Ascending aorta (tissue), 2 donors: ENCODE data around the gene XRN1. TPM values are rescaled to one million over a fixed set of nuclear protein-coding genes. Genes with fewer than 3 reads are reported as not detected.
A peak's percentile ranks its signal among the peaks of the same experiment; 100 is the strongest.

Source experiments
- DNase-seq, 2 donors: peaks; one replicate each; pipeline ENCODE4 v3.0.0-alpha.2; 2019; ENCODE audit warnings: low spot score in 2 of 2
- H3K27ac ChIP-seq, 2 donors: fragments of 200-600 bp; sonication (generic); one replicate each; pipeline ENCODE4 v1.5.1; 2016 to 2017; ENCODE audit warnings: mild to moderate bottlenecking in 1 of 2
- H3K27me3 ChIP-seq: fragments of 200-600 bp; sonication (generic); one replicate; pipeline ENCODE4 v1.5.1; 2017
- H3K36me3 ChIP-seq, 2 donors: fragments of 200-600 bp; sonication (generic); one replicate each; pipeline ENCODE4 v1.5.1; 2016
- H3K4me1 ChIP-seq, 2 donors: fragments of 200-600 bp; sonication (generic); one replicate each; pipeline ENCODE4 v1.5.1; 2016 to 2017; ENCODE audit warnings: mild to moderate bottlenecking in 1 of 2
- H3K4me3 ChIP-seq, 2 donors: fragments of 200-600 bp; sonication (generic); one replicate each; pipeline ENCODE4 v1.5.1; 2016 to 2017; ENCODE audit warnings: mild to moderate bottlenecking in 1 of 2
- H3K9me3 ChIP-seq, 2 donors: fragments of 200-600 bp; sonication (generic); one replicate each; pipeline ENCODE4 v1.5.1; 2016
- CTCF ChIP-seq, 3 experiments: fragments of 200-600 bp in 2 of 3; fragments of 450-650 bp in 1 of 3; sonication (generic) in 2 of 3; IDR thresholded peaks; one replicate each; pipeline ENCODE4 v1.5.1; 2016 to 2019; ENCODE audit warnings: antibody characterized with exemption in 3 of 3, mild to moderate bottlenecking in 1 of 3, moderate library complexity in 1 of 3
- intact Hi-C: fragments of 100-400 bp; cut with DNase I; formaldehyde crosslinking; loops from one replicate; pipeline ENCODE4 v1.15.1; 2023
- total RNA-seq: library from RNA; depleted of rRNA; stranded (reverse); fragments of >200 nt; gene quantifications from one replicate; pipeline ENCODE4 v1.1.0, GENCODE V29; 2016

Gene XRN1, protein sequence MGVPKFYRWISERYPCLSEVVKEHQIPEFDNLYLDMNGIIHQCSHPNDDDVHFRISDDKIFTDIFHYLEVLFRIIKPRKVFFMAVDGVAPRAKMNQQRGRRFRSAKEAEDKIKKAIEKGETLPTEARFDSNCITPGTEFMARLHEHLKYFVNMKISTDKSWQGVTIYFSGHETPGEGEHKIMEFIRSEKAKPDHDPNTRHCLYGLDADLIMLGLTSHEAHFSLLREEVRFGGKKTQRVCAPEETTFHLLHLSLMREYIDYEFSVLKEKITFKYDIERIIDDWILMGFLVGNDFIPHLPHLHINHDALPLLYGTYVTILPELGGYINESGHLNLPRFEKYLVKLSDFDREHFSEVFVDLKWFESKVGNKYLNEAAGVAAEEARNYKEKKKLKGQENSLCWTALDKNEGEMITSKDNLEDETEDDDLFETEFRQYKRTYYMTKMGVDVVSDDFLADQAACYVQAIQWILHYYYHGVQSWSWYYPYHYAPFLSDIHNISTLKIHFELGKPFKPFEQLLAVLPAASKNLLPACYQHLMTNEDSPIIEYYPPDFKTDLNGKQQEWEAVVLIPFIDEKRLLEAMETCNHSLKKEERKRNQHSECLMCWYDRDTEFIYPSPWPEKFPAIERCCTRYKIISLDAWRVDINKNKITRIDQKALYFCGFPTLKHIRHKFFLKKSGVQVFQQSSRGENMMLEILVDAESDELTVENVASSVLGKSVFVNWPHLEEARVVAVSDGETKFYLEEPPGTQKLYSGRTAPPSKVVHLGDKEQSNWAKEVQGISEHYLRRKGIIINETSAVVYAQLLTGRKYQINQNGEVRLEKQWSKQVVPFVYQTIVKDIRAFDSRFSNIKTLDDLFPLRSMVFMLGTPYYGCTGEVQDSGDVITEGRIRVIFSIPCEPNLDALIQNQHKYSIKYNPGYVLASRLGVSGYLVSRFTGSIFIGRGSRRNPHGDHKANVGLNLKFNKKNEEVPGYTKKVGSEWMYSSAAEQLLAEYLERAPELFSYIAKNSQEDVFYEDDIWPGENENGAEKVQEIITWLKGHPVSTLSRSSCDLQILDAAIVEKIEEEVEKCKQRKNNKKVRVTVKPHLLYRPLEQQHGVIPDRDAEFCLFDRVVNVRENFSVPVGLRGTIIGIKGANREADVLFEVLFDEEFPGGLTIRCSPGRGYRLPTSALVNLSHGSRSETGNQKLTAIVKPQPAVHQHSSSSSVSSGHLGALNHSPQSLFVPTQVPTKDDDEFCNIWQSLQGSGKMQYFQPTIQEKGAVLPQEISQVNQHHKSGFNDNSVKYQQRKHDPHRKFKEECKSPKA (N-terminal part only)
- 10.1 TPM for total RNA-seq

GRCh38 chr3:142447852-142448823 lies at the start of gene XRN1:
XRN1 (minus strand) TSS chr3:142448037; CDS start chr3:142447944, 93 bp downstream.
- Histone ChIP-seq H3K4me1 (peaks cover 0 to 6% of the 10 kb centered on the region in 2 donors), H3K36me3 (peaks cover 0 to 6% of the 10 kb centered on the region in 2 donors), H3K4me3 (peak within 1 kb of the TSS; percentile 88 to 90), H3K27me3 (no peaks in the 10 kb centered on the region), H3K9me3 (no peaks in the 10 kb centered on the region), H3K27ac (peak within 1 kb of the TSS; percentile 98)
- intact Hi-C loops: loop anchor here (1.0 to 10.0 kb wide), 7 partner anchors 130 to 1527 kb away; partner anchors contain the start of genes ATR, DIPK2A, RNF7 and SLC25A36
- peak; percentile 83 to 98 for DNase-seq
- no peak for TF ChIP-seq CTCF (IDR thresholded peaks at IDR 0.05)

DNA sequence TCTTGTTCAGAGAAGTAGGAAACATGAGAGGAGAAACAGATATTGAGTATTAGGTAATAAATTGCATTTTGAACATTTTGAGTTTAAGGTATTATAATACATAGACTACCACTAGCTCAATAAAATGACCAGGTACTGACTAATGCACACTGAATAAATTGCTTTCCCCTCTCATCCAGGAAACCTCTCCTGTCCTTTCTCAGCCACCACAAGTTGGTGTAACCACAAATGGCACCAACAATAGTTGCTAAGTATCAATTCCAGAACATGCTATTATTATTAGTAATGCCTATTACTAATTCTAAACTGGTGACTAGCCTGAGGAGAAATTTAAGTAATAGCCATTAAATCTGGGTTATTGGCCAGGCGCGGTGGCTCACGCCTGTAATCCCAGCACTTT lies 47.3 kb upstream of the XRN1 start:
- Histone ChIP-seq H3K9me3 (no peaks in the 10 kb centered on the region), H3K4me3 (no peak overlapping the region), H3K27ac (no peak overlapping the region), H3K4me1 (no peaks in the 10 kb centered on the region), H3K27me3 (no peaks in the 10 kb centered on the region), H3K36me3 (peaks cover 17 to 63% of the 10 kb centered on the region in 2 donors)
- DNase-seq: no peak
- no peak for TF ChIP-seq CTCF (IDR thresholded peaks at IDR 0.05)
- intact Hi-C loops: no loop called here

DNA sequence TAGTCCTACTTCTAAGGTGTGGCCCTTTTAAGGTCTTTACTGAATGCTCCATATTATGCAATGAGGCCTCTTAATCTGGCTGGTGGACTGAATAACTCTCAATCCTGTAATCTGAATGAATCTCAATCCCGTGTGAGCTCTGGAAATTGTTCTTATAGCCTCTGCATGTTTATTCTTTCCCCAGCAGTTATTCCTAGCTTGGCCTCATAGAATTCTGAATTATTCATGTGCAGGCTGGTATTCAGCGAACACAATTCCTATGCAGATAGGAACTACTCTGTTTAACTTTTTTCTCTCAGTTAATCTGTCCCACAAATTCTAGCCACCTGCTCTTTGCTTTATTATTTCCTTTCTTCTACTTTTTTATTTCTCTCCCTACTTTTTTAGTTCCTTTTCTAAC lies 44.3 kb upstream of the XRN1 start:
- Histone ChIP-seq H3K27me3 (no peaks in the 10 kb centered on the region), H3K4me3 (no peak overlapping the region), H3K9me3 (no peaks in the 10 kb centered on the region), H3K27ac (no peak overlapping the region), H3K36me3 (peaks cover 29 to 70% of the 10 kb centered on the region in 2 donors), H3K4me1 (no peaks in the 10 kb centered on the region)
- intact Hi-C loops: no loop called here
- no peak for TF ChIP-seq CTCF (IDR thresholded peaks at IDR 0.05)
- DNase-seq: no peak

- H3K9me3 ChIP-seq: no peaks in the 10 kb centered on the region
- no peak for DNase-seq
- no peak for TF ChIP-seq CTCF (IDR thresholded peaks at IDR 0.05)
- H3K4me1 ChIP-seq: no peaks in the 10 kb centered on the region
- no peak overlapping the region for H3K27ac ChIP-seq
- H3K27me3 ChIP-seq: no peaks in the 10 kb centered on the region
- peaks cover 34 to 68% of the 10 kb centered on the region in 2 donors for H3K36me3 ChIP-seq
- intact Hi-C loops: no loop called here
- no peak overlapping the region for H3K4me3 ChIP-seq
Observed at GRCh38 chr3:142489572-142490323, 41.9 kb upstream of the XRN1 start.
